Measurements from ENCODE around the gene SLC16A5. TPM values are rescaled to one million over a fixed set of nuclear protein-coding genes. Genes with fewer than 3 reads are reported as not detected.
"Not testable (repeated sequence)": the region's sequence is repeated elsewhere in the genome, so short reads cannot be mapped to it uniquely, and the experiment has no call there.

Gene SLC16A5, protein sequence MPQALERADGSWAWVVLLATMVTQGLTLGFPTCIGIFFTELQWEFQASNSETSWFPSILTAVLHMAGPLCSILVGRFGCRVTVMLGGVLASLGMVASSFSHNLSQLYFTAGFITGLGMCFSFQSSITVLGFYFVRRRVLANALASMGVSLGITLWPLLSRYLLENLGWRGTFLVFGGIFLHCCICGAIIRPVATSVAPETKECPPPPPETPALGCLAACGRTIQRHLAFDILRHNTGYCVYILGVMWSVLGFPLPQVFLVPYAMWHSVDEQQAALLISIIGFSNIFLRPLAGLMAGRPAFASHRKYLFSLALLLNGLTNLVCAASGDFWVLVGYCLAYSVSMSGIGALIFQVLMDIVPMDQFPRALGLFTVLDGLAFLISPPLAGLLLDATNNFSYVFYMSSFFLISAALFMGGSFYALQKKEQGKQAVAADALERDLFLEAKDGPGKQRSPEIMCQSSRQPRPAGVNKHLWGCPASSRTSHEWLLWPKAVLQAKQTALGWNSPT
- 10.5 TPM for total RNA-seq

DNA sequence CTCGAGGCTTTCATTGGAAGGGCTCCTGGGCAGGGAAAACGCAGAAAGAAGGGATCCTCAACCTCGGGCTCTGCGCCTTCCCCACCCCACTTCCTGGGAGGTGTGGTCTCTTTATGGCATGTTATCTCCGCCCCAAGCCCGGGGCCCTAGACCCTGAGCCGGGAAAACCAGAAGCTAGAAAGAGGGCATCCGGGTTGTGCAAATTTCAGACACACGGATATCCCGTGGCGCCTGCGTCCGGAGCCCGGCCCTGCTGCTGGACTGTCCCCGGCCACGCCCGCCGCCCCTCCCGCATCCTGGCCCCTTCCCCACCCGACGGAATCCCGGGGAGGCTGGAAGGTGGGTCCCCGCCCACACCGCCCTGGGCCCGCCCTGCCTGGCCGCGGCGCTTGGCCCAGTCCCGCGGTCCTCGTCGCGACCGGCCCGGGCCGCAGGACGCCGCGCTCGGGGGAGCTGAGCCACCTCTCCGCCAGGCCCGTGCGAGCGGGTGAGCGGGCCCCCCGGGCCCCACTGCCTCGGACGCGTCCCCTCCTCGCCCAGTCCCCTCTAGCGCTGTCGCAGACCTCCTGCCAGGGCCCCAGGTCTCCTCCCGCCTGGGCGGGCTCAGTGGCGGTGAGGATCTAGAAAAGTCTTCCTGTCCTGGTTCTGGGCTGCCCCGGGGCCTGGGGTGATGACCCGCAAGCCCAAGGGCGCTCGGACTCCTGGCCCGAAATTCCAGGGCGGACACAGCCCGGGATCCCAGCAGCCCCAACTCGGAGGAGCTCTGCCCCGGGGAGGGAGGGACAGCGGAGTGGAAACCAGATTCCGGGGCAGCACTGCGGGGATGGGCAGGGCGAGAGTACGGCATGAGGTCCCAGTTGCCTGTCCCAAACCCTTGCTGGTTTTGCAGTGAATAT lies at the start of gene SLC16A5:
TSS of gene SLC16A5 (plus strand) at position 397 of the 896 bp plus-strand sequence. CDS start 5,683 bp downstream, outside the sequence.
- intact Hi-C loops (cut with DNase I), result no loop called here
- peak; percentile 87 for DNase-seq (ENCODE audit: low spot score)
- ATAC-seq, result peak; percentile 75

DNA sequence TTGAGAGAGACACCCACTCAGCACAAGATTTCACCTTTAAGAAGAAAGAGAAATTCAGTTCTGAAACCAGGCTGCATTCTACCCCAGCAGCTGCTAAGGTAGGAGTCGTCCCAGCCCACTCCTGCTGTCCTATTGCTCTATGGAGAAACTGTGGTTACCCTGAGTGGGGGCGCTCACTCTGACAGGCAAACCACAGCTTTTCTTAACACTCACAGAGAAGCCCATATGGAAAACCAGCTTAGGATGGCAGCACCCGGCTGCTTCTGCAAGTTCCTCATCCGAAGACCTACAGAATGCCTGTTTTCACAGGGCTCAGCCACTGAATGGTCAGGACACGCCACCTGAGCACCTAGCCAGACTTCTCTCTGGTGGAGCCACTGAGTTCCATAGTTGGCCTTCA lies 48.5 kb upstream of the SLC16A5 start:
- intact Hi-C loops (cut with DNase I), result no loop called here
- no peak for ATAC-seq

DNA sequence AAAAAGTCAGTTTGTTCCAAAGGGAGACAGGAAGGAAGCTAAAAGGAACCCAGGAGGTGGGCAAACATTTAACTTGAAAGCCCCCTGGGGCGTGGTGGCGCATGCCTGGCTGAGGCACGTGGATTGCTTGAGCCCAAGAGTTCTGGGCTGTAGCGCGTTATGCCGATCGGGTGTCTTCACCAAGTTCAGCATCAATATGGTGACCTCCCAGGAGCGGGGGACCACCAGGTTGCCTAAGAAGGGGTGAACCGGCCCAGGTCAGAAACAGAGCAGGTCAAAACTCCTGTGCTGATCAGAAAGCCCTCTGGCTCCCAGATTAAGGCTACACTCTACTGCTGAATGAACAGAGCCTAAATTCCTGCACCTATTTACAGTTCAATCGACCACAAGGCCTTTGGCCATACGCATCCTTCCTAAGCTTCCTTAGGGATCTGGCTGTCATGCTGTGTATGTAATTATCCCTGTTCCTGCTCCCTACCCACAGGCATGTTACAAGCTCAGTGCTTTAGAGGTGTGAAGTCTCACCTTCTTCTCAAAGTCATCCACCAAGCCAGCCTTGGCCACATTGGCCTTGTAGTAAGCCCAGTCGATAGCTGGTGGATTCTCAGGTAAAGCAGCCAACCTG lies 46.0 kb upstream of the SLC16A5 start:
- DNase-seq (ENCODE audit: low spot score) (no peak), ATAC-seq (no peak)
- intact Hi-C loops (cut with DNase I), result no loop called here

More for the DNA sequence above, 48.5 kb upstream of the SLC16A5 start:
- no peak for DNase-seq (ENCODE audit: low spot score)

DNA sequence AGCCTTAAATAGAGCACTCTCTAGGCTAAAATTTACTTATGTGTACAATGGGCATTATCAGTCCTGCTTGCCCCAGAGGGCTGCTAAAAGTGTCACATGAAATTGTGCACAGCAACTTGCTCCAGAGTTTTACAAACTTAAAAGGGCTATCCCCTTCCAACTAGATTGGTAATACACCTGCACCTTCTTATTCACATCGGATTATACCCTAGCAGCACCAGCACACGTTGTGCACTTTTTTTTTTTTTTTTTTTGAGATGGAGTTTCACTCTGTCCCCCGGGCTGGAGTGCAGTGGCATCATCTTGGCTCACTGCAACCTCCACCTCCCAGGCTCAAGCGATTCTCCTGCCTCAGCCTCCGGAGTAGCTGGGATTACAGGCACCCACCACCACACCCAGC lies 44.0 kb upstream of the SLC16A5 start:
- intact Hi-C loops (cut with DNase I); ATAC-seq; DNase-seq (ENCODE audit: low spot score): not testable (repeated sequence)

DNA sequence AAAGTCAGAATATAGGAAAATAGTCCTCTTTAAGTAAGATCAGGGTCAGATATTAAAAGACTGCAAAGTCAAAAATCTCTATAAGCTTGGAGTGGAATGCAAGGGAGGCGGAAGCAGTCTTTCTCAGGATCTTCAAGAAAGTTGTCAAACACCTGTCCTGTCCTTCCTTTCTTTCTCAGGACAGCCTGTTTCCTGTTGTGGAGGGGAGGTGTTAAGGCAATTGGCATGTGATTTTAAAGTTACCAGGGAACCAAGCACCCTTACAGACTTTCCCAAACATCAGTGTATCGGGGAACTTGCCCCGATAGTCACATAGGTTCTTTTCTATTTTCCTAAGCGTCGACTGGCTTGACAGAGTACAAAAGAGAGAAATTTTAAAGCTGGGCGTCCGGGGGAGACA lies 43.0 kb upstream of the SLC16A5 start:
- intact Hi-C loops (cut with DNase I), result no loop called here
- DNase-seq (ENCODE audit: low spot score) (no peak), ATAC-seq (no peak)

DNA sequence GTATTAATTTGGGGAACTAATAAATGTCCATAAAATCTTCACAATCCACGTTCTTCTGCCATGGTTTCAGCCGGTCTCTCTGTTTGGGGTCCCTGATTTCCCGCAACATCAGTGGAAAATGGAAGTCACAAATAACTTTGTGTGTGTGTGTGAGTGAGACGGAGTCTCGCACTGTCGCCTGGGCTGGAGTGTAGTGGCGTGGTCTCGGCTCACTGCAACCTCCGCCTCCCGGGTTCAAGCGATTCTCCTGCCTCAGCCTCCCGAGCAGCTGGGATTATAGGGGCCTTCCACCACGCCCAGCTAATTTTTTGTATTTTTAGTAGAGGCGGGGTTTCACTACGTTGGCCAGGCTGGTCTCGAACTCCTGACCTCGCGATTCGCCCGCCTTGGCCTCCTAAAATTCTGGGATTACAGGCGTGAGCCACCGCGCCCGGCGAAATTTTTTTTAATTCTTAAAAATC lies 41.8 kb upstream of the SLC16A5 start:
- DNase-seq (ENCODE audit: low spot score); ATAC-seq; intact Hi-C loops (cut with DNase I): not testable (repeated sequence)

DNA sequence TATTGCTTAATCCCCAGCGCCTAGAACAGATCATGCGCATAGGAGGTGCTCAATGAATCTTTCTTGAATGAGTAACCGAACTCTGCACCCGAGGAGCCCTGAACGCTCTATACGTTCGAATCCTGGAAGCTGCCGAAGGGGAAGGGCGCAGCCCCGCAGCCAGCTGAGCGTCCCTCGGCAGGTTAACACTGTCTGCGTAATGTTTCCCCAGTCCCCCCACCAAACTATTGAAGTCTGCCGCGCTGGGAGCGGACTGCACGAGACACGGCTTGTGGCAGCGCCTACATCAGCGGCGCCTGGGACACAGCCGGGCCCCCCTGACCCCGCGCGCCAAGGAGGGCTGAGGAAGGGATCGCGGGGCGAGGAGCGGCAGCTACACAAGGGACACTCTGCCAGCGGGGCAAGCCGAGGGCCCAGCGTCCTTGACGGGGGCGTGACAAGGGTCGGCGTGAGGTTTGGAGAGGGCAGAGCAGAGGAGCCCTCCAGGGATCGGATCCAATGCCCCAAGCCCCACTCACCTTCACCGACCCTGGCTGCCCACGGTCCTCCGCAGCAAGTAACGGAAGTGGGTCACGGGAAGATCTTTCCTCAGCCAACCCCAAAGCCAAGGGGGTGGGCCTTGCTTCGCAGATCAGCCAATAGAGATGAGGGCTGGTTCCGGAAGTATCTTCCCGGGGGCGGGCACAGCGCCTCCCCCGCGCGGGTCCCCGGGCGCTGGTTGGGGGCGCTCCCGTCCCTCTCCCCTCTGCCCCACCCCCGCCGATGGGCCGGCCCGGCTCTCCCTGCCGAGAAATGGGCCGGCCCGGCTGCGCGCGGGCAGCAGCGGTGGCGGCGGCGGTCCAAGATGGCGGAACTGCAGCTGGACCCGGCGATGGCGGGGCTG lies 41.1 kb upstream of the SLC16A5 start, which contains the start of the genes ATP5PD and KCTD2:
TSS of gene ATP5PD (minus strand) at position 563 of the 883 bp plus-strand sequence. CDS start 4,319 bp downstream, outside the sequence.
TSS of gene KCTD2 (plus strand) at position 819 of the 883 bp plus-strand sequence. CDS start at position 845, 26 bp downstream.
- DNase-seq (ENCODE audit: low spot score), result peak; percentile 96
- ATAC-seq, result peak; percentile 99
- intact Hi-C loops (cut with DNase I), result no loop called here

DNA sequence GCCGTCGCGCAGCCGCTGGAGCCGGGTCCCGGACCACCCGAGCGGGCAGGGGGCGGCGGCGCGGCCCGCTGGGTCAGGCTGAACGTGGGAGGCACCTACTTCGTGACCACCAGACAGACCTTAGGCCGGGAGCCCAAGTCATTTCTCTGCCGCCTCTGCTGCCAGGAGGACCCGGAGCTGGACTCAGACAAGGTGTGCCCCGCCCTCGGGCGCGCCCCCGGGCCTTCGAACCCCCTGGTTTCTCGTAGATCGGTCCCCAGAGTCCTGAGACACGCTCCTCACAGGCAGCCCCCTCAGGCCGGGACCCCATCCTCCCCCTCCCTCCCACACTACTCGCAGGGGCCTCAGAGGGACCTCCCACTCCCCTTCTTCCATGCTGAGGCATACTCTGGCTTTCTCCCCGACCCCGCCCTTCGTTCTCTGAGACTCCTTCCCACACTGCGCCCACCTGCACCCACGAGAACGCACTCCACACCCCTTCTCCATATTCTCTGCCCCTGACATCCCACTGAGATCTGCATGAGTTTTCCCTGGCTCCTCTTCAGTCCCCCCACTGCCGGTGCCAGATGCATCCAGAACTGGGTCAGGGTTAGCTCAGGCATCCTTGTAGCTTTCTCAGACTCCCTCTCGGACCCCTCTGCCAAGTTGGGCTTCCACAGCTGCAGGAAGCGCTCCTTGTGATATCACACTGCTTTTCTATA lies 40.2 kb upstream of the SLC16A5 start:
- DNase-seq (ENCODE audit: low spot score) (peak; percentile 71), ATAC-seq (no peak)
- intact Hi-C loops (cut with DNase I), result no loop called here

DNA sequence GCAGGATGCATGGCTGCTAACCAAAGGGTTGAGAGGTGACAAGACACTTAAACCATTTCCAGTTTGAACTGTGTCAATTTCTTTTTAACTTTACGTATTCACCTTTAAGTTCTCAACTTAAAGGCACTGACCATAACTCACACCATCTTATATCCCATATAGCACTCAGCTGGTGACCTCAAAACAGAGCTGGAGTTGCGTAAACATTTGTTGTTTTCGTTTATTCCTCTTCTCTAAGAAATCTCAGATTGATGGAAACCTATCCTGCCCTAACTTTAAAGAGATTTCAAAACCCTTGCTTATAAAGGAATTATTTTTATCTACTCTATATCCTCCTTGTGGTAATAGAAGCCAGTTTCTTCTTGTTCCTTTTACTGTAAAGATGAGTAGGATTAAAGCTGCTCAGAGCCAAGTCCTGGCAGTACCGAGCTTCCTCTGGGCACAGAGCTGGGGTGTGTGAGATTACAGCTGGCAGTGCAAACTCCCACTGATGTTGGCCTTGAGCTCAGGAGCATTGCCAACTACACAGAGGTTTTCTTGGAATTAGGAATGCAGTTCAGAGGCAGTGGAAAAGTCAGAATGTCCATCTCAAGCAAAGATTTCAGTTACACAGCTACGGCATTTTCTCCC lies 39.4 kb upstream of the SLC16A5 start:
- intact Hi-C loops (cut with DNase I), result no loop called here
- DNase-seq (ENCODE audit: low spot score), result no peak
- no peak for ATAC-seq

DNA sequence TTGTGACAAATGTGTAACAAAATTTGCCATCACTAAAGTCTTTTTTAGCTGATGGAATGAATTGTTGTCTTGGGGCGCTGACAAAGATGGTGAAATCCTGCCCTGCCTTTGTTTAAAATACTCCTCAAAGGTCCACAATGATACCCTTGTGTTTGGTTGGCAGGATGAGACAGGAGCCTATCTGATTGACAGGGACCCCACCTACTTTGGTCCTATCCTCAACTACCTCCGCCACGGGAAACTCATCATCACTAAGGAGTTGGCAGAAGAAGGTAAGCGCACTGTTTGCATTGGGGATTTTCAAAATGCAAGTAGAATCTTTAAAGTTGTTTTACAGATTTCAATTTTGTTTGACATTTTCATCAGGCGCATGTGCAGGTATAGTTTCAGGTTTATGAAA lies 38.7 kb upstream of the SLC16A5 start:
- intact Hi-C loops (cut with DNase I), result no loop called here

DNA sequence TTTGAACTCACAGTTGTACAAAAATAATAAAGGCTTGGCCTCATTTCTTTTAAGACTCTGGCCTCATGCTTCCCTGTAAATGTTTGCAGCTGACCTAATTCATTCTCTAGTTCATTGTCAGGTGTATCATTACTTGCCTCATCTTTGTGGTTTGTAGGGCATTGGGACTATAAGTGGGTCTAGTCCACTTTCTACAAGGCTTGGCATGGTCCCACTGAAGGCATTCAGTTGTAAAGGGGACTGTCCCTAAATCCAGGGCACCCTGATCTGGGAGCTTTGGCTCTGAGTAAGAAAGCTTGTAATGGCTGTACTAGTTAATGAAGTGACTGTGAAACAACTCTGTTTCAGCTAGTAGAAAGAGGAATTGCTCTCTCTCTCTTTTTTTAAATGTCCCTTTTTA lies 38.0 kb upstream of the SLC16A5 start:
- intact Hi-C loops (cut with DNase I), result no loop called here
- ATAC-seq (no peak), DNase-seq (ENCODE audit: low spot score) (no peak)

More for the DNA sequence above, 38.7 kb upstream of the SLC16A5 start:
- no peak for ATAC-seq
- no peak for DNase-seq (ENCODE audit: low spot score)

DNA sequence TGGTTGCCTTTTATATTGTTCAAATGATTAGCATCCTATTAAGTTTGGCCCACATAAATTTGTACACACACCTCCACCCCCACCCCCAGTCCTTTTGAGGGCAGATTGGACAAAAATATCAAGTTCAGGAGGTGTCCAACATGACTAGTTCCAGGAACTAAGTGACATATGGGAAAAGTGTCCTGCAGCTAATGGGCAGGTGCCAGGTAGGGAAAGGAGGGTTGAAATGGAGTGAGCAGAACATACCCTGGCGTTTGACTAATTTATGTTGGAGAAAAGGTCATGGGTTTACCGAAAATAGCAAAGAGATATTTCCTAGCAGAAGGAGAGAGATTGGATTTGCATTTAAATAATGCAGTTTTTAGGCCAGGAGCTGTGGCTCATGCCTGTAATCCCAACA lies 35.8 kb upstream of the SLC16A5 start:
- intact Hi-C loops (cut with DNase I), result no loop called here
- ATAC-seq (no peak), DNase-seq (ENCODE audit: low spot score) (no peak)

DNA sequence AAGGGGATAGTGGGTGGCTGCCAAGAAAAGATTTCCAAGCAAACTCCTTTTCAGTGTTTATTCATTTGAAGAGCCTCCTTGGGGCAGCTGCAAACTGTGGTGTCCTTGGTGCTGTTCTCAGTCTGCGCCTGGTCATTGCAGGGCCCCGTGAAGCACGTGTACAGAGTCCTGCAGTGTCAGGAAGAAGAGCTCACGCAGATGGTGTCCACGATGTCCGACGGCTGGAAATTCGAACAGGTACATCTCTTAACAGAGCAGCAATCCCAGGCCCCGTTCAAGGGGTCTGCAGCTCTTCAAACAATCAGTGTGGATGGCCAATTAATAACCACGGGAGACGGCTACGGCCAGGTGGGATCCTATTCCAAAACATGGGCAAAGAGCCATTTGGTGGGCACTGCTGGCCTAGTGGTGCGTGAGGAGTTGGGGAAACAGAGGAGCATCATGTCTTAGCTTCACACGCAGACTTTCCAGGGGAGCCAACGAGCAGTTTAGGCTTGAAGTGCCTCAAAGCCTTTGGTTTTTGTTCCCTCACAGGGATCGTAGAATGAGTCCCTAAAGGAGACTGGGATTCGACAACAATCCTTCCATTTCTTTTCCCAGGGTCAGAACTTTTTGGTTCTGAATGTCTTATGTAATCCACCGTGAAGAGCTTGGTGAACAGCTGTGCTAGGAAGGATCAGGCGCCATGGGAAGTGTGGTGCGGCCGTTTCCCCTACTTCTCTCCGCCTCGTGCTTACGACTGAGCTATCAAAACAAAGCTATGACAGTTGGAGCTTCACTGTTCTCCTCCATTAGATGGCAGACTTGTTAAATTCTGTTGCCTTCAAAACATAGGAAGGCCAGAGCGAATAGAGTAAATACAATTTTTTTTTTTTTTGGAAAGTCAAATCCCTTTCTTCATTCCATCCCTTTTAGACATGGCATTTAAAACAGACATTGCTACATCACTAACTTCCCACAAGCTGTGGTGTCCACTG lies 28.1 kb upstream of the SLC16A5 start:
- peak; percentile 93 for ATAC-seq
- intact Hi-C loops (cut with DNase I), result no loop called here
- DNase-seq (ENCODE audit: low spot score), result no peak

DNA sequence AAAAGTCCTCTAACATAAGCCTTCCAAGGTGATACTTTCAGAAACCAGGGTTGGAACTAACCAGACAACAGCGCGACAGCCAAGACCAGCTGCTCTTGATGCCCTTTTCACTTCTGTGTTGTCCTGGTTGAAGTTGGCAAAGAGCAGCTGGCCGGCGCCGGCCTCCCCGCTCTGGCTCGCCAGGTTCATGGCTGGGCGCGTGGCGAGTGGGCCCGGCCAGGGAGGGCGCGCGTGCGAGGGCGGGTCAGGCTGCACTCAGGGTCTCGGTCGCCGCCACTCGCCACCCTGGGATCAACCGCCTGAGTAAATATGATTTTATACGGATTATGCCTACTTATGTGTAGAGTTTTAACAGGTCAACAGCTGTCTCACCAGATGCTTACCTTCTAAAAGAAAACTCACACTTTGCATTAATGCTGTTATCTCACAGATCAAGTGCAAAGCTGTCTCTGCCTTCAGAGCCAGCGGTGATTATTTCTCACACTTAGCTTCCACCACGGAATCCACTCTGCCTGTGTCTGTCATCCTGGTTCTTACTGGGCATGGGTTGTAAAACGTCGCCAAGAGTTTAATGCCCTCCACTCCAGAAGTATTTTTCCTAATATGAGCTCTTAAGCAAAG lies 27.2 kb upstream of the SLC16A5 start:
- intact Hi-C loops (cut with DNase I), result no loop called here
- ATAC-seq, result no peak
- DNase-seq (ENCODE audit: low spot score), result no peak

DNA sequence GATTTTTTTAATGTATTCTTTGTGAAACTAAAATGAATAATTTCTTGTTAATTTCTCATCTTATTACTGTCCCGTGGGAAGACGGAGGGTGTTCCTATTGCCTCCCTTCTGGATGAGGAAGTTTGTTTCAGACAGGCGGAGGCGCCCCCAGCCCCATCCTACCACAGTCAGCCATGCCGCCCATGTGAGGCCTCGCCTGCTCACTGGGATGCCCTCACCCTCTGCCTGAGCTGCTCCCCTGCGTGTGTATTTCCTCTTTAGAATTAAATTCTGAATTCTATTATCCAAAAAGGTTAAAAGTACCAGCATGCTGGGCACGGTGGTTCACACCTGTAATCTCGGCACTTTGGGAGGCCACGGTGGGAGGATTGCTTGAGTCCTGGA lies 26.7 kb upstream of the SLC16A5 start:
- intact Hi-C loops (cut with DNase I), result no loop called here
- no peak for DNase-seq (ENCODE audit: low spot score)

More for the DNA sequence above, 26.7 kb upstream of the SLC16A5 start:
- ATAC-seq, result no peak

Data from sciatic nerve (tissue), 2 donors.